H9 (cell line): Measurements from ENCODE around the gene DHCR24. TPM values are rescaled to one million over a fixed set of nuclear protein-coding genes. Genes with fewer than 3 reads are reported as not detected.

Experiments
- DNase-seq: peaks from one replicate; pipeline ENCODE4 v3.0.0-alpha.2; 2017
- H2AFZ ChIP-seq: one replicate; pipeline ENCODE4 v1.6.1; 2013; ENCODE audit warnings: mild to moderate bottlenecking, low read length, control low read depth, moderate library complexity
- H2AK5ac ChIP-seq: 2 replicates; pipeline ENCODE4 v1.6.1; 2013; ENCODE audit warnings: low read length, control low read depth, mixed read lengths; ENCODE audit not compliant: insufficient read length
- H2BK120ac ChIP-seq: one replicate; pipeline ENCODE4 v1.6.1; 2013; ENCODE audit warnings: low read depth, mild to moderate bottlenecking, low read length, control low read depth, inconsistent platforms; ENCODE audit not compliant: poor library complexity, severe bottlenecking
- H2BK12ac ChIP-seq: 2 replicates; pipeline ENCODE4 v1.6.1; 2013; ENCODE audit warnings: low read length, control low read depth, mixed read lengths, low read depth; ENCODE audit not compliant: insufficient read length
- H2BK15ac ChIP-seq: 2 replicates; pipeline ENCODE4 v1.6.1; 2013; ENCODE audit warnings: low read depth, low read length, control low read depth
- H2BK20ac ChIP-seq: one replicate; pipeline ENCODE4 v1.6.1; 2013; ENCODE audit warnings: low read depth, mild to moderate bottlenecking, low read length, control low read depth, inconsistent platforms; ENCODE audit not compliant: poor library complexity, severe bottlenecking
- H2BK5ac ChIP-seq: 2 replicates; pipeline ENCODE4 v1.6.1; 2013; ENCODE audit warnings: low read length, control low read depth, mixed read lengths; ENCODE audit not compliant: insufficient read length
- H3K14ac ChIP-seq: 2 replicates; pipeline ENCODE4 v1.6.1; 2013; ENCODE audit warnings: low read length, control low read depth; ENCODE audit not compliant: insufficient read depth
- H3K18ac ChIP-seq: 2 replicates; pipeline ENCODE4 v1.6.1; 2013; ENCODE audit warnings: low read depth, mild to moderate bottlenecking, mixed read lengths, low read length, control low read depth; ENCODE audit not compliant: insufficient read length
- H3K23ac ChIP-seq: 2 replicates; pipeline ENCODE4 v1.6.1; 2013; ENCODE audit warnings: low read length, control low read depth, mixed read lengths, low read depth; ENCODE audit not compliant: insufficient read length
- H3K23me2 ChIP-seq: 2 replicates; pipeline ENCODE4 v1.6.1; 2013; ENCODE audit warnings: low read depth, mild to moderate bottlenecking, mixed read lengths, low read length, control low read depth; ENCODE audit not compliant: insufficient read length, poor library complexity, severe bottlenecking
- H3K27ac ChIP-seq: 2 replicates; pipeline ENCODE4 v1.5.1; 2013; ENCODE audit warnings: low read length, control low read depth, mixed read lengths, low read depth; ENCODE audit not compliant: insufficient read length
- H3K27me3 ChIP-seq: 2 replicates; pipeline ENCODE4 v1.6.1; 2013; ENCODE audit warnings: low read length, control low read depth, inconsistent platforms; ENCODE audit not compliant: insufficient read depth
- H3K4ac ChIP-seq: 2 replicates; pipeline ENCODE4 v1.6.1; 2013; ENCODE audit warnings: low read depth, mild to moderate bottlenecking, control low read depth, inconsistent platforms, low read length, moderate library complexity
- H3K4me1 ChIP-seq: 2 replicates; pipeline ENCODE4 v1.6.1; 2013; ENCODE audit warnings: low read length, control low read depth, inconsistent platforms; ENCODE audit not compliant: insufficient read depth
- H3K4me2 ChIP-seq: 2 replicates; pipeline ENCODE4 v1.6.1; 2013; ENCODE audit warnings: low read length, control low read depth, mixed read lengths; ENCODE audit not compliant: insufficient read length, insufficient read depth
- H3K56ac ChIP-seq: 2 replicates; pipeline ENCODE4 v1.6.1; 2013; ENCODE audit warnings: low read depth, mild to moderate bottlenecking, mixed read lengths, low read length, control low read depth; ENCODE audit not compliant: insufficient read length
- H3K79me1 ChIP-seq: 2 replicates; pipeline ENCODE4 v1.6.1; 2013; ENCODE audit warnings: low read depth, mild to moderate bottlenecking, moderate library complexity, low read length, control low read depth, inconsistent platforms; ENCODE audit not compliant: insufficient read depth, poor library complexity, severe bottlenecking
- H3K79me2 ChIP-seq: 2 replicates; pipeline ENCODE4 v1.6.1; 2013; ENCODE audit warnings: low read length, control low read depth, inconsistent platforms; ENCODE audit not compliant: insufficient read depth
- H3K9ac ChIP-seq: 2 replicates; pipeline ENCODE4 v1.6.1; 2013; ENCODE audit warnings: low read length, control low read depth, mixed read lengths; ENCODE audit not compliant: insufficient read length; ENCODE audit errors: extremely low read depth
- H3K9me3 ChIP-seq: one replicate; pipeline ENCODE4 v1.6.1; 2013; ENCODE audit warnings: low read depth, low read length, inconsistent platforms; ENCODE audit not compliant: control insufficient read depth
- H3T11ph ChIP-seq: one replicate; pipeline ENCODE4 v1.6.1; 2013; ENCODE audit warnings: mild to moderate bottlenecking, low read length, control low read depth, inconsistent platforms
- H4K20me1 ChIP-seq: one replicate; pipeline ENCODE4 v1.6.1; 2013; ENCODE audit not compliant: control insufficient read depth, insufficient read length, insufficient read depth
- H4K5ac ChIP-seq: 2 replicates; pipeline ENCODE4 v1.6.1; 2013; ENCODE audit warnings: low read depth, mild to moderate bottlenecking, mixed read lengths, low read length, control low read depth; ENCODE audit not compliant: insufficient read length
- H4K8ac ChIP-seq: replicated peaks from 2 replicates; pipeline ENCODE4 v1.6.1; 2013; ENCODE audit warnings: low read length, control low read depth, mixed read lengths, low read depth; ENCODE audit not compliant: insufficient read length
- H4K91ac ChIP-seq: 2 replicates; pipeline ENCODE4 v1.6.1; 2013; ENCODE audit warnings: low read depth, mild to moderate bottlenecking, moderate library complexity, mixed read lengths, low read length, control low read depth; ENCODE audit not compliant: insufficient read length
- H3K27ac Mint-ChIP-seq, 3 experiments: 2 replicates in 2 of 3; 3 replicates in 1 of 3; pipeline ENCODE4 v1.8.0; 2020 to 2021; ENCODE audit warnings: mixed read lengths in 3 of 3, mild to moderate bottlenecking in 1 of 3, moderate library complexity in 1 of 3
- H3K27me3 Mint-ChIP-seq: 2 replicates; pipeline ENCODE4 v1.8.0; 2021; ENCODE audit warnings: low read depth, mild to moderate bottlenecking, moderate library complexity, mixed read lengths
- H3K36me3 Mint-ChIP-seq, 3 experiments: 2 replicates in 2 of 3; 3 replicates in 1 of 3; pipeline ENCODE4 v1.8.0; 2020 to 2021; ENCODE audit warnings: low read depth in 3 of 3, mixed read lengths in 3 of 3; ENCODE audit not compliant: insufficient read depth in 1 of 3
- H3K4me1 Mint-ChIP-seq, 2 experiments: 2 replicates each; pipeline ENCODE4 v1.8.0; 2020; ENCODE audit warnings: mixed read lengths in 2 of 2
- H3K4me3 Mint-ChIP-seq, 2 experiments: 2 replicates in 1 of 2; 3 replicates in 1 of 2; pipeline ENCODE4 v1.8.0; 2020 to 2021; ENCODE audit warnings: mild to moderate bottlenecking in 2 of 2, mixed read lengths in 2 of 2, moderate library complexity in 1 of 2
- H3K9me3 Mint-ChIP-seq, 2 experiments: 2 replicates in 1 of 2; 3 replicates in 1 of 2; pipeline ENCODE4 v1.8.0; 2020; ENCODE audit warnings: mild to moderate bottlenecking in 2 of 2, mixed read lengths in 2 of 2, moderate library complexity in 1 of 2
- CTCF ChIP-seq: fragments of 200-600 bp; sonication (generic); conservative IDR thresholded peaks from 3 replicates; pipeline ENCODE4 v1.8.0; 2021; ENCODE audit warnings: antibody characterized with exemption, mild to moderate bottlenecking
- WGBS: extraction: QIAGEN DNeasy Blood & Tissue Kit; methylation state at CpG from one replicate; pipeline ENCODE4 v1.1.7; 2013; ENCODE audit warnings: missing lambda C conversion rate, low lambda C conversion rate, mixed read lengths; ENCODE audit not compliant: insufficient read length; ENCODE audit errors: extremely low coverage; 5-methylcytosine and 5-hydroxymethylcytosine counted together
- total RNA-seq: library from RNA; stranded (reverse); gene quantifications from 2 replicates; pipeline ENCODE4 v1.2.1, GENCODE V29; 2021

Gene DHCR24
- total RNA-seq, 1 experiment from 2014 or later, result 318 TPM

GRCh38 chr1:54863267-54863665 is 23.7 kb downstream of the DHCR24 start:
- H3K4me1 ChIP-seq, result no peaks in the 10 kb centered on the region
- peaks cover 56 to 94% (median 94%) of the 10 kb centered on the region in 3 experiments for H3K36me3 Mint-ChIP-seq
- no peak overlapping the region for H3K9ac ChIP-seq
- H3K4me1 Mint-ChIP-seq, result no peaks in the 10 kb centered on the region
- H2BK15ac ChIP-seq, result no peak overlapping the region
- H3K18ac ChIP-seq, result no peak overlapping the region
- H3K14ac ChIP-seq, result no peak overlapping the region
- H3K23me2 ChIP-seq, result no peaks in the 10 kb centered on the region
- H3K27me3 ChIP-seq, result no peaks in the 10 kb centered on the region
- no peak overlapping the region for H3K23ac ChIP-seq
- no peaks in the 10 kb centered on the region for H4K20me1 ChIP-seq
- no peak overlapping the region for H2BK5ac ChIP-seq
- H3K79me2 ChIP-seq, result peaks cover 2% of the 10 kb centered on the region; the same call in 1 of the 2 replicates
- no peak overlapping the region for H3K56ac ChIP-seq
- H3K4me3 Mint-ChIP-seq, result no peak overlapping the region
- peaks cover 5% of the 10 kb centered on the region for H3K79me1 ChIP-seq
- H3K27ac Mint-ChIP-seq, result peak overlapping the region in 2 of 3 experiments; percentile 23 to 60; a peak in 3 of 7 replicates
- H3K9me3 Mint-ChIP-seq, result no peaks in the 10 kb centered on the region
- no peak overlapping the region for H3T11ph ChIP-seq
- no peak overlapping the region for H2AFZ ChIP-seq
- H3K9me3 ChIP-seq, result no peaks in the 10 kb centered on the region
- no peaks in the 10 kb centered on the region; the same call in 1 of the 2 replicates for H3K27me3 Mint-ChIP-seq
- H2AK5ac ChIP-seq, result no peak overlapping the region
- H3K4ac ChIP-seq, result no peak overlapping the region
- WGBS, result no CpG with 5 or more reads among the region's 3 CpGs
- no peak overlapping the region for H2BK120ac ChIP-seq
- H4K5ac ChIP-seq, result no peak overlapping the region
- no peak overlapping the region for H3K4me2 ChIP-seq
- no peak overlapping the region for H4K8ac ChIP-seq
- H2BK20ac ChIP-seq, result no peak overlapping the region
- H3K27ac ChIP-seq, result no peak overlapping the region
- H4K91ac ChIP-seq, result no peak overlapping the region
- DNase-seq, result no peak
- H2BK12ac ChIP-seq, result no peak overlapping the region
- TF ChIP-seq CTCF, result no peak
